Fibroblast of lung (primary cell): ENCODE results near the gene RNPEP.

ENCODE experiments used
- EZH2 ChIP-seq: IDR thresholded peaks from 2 replicates; pipeline ENCODE4 v1.5.1; 2012; ENCODE audit warnings: low read length, control low read depth, mild to moderate bottlenecking; ENCODE audit errors: missing control alignments
- TF ChIP-seq, protein P1 (sequence below), 2 donors: IDR thresholded peaks in 1 of 2; conservative IDR thresholded peaks in 1 of 2; 1 replicate in 1 of 2; 2 replicates in 1 of 2; pipeline ENCODE4 v1.5.1; 2011 to 2012; ENCODE audit warnings: low read length in 2 of 2, control low read depth in 1 of 2, inconsistent platforms in 1 of 2, low read depth in 1 of 2, mild to moderate bottlenecking in 1 of 2

- TF ChIP-seq, protein P1, sequence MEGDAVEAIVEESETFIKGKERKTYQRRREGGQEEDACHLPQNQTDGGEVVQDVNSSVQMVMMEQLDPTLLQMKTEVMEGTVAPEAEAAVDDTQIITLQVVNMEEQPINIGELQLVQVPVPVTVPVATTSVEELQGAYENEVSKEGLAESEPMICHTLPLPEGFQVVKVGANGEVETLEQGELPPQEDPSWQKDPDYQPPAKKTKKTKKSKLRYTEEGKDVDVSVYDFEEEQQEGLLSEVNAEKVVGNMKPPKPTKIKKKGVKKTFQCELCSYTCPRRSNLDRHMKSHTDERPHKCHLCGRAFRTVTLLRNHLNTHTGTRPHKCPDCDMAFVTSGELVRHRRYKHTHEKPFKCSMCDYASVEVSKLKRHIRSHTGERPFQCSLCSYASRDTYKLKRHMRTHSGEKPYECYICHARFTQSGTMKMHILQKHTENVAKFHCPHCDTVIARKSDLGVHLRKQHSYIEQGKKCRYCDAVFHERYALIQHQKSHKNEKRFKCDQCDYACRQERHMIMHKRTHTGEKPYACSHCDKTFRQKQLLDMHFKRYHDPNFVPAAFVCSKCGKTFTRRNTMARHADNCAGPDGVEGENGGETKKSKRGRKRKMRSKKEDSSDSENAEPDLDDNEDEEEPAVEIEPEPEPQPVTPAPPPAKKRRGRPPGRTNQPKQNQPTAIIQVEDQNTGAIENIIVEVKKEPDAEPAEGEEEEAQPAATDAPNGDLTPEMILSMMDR (conservative IDR thresholded peaks at IDR 0.05 in 1 of 2, IDR thresholded peaks at IDR 0.05 in 1 of 2; ENCODE audit: low read depth in 1 of 2, low read length in 2 of 2), result no peak
- no peak for TF ChIP-seq EZH2
Observed at GRCh38 chr1:201968202-201968925, 14.1 kb upstream of the RNPEP start.
